A673 (cell line): Measurements from ENCODE around the gene METTL22. TPM values are rescaled to one million over a fixed set of nuclear protein-coding genes. Genes with fewer than 3 reads are reported as not detected.
A peak's percentile ranks its signal among the peaks of the same experiment; 100 is the strongest.

ENCODE experiments used
- BruUV-seq: library from RNA; stranded (reverse); fragments of 400-500 nt; replicated peaks from 2 replicates; lab custom pipeline; 2021; lab: Mats Ljungman, UMichigan
- CTCF ChIA-PET: fragments of 300-600 bp; sonication (Branson Sonifier 250); formaldehyde crosslinking; loops from one replicate; lab custom pipeline; 2022; ENCODE audit warnings: antibody characterized with exemption; lab: Charles Lee
- POLR2A ChIA-PET: fragments of 300-600 bp; sonication (Branson Sonifier 250); formaldehyde crosslinking; loops from one replicate; lab custom pipeline; 2022; ENCODE audit warnings: antibody characterized with exemption; ENCODE audit not compliant: low non-redundant PET; lab: Charles Lee
- DNase-seq: peaks from one replicate; pipeline ENCODE4 v3.0.0-alpha.2; 2015; ENCODE audit warnings: low spot score
- H3K27ac ChIP-seq: fragments of 200-600 bp; sonication (generic); 2 replicates; pipeline ENCODE4 v1.5.1; 2016; ENCODE audit warnings: mixed run types, low read depth, mild to moderate bottlenecking, mixed read lengths, antibody characterized with exemption, low read length; ENCODE audit not compliant: poor library complexity, severe bottlenecking
- H3K27me3 ChIP-seq: fragments of 200-600 bp; sonication (generic); replicated peaks from 2 replicates; pipeline ENCODE4 v1.6.1; 2017; ENCODE audit warnings: mixed run types, low read depth, mild to moderate bottlenecking, mixed read lengths, antibody characterized with exemption, low read length; ENCODE audit not compliant: insufficient read depth, poor library complexity
- H3K36me3 ChIP-seq: fragments of 200-600 bp; sonication (generic); 2 replicates; pipeline ENCODE4 v1.6.1; 2016; ENCODE audit warnings: mixed run types, mild to moderate bottlenecking, mixed read lengths, antibody characterized with exemption, low read length; ENCODE audit not compliant: insufficient read depth, poor library complexity, severe bottlenecking
- H3K4me1 ChIP-seq: fragments of 200-600 bp; sonication (generic); 2 replicates; pipeline ENCODE4 v1.6.1; 2017; ENCODE audit warnings: mixed run types, mild to moderate bottlenecking, mixed read lengths, antibody characterized with exemption, low read length; ENCODE audit not compliant: insufficient read depth, poor library complexity, severe bottlenecking
- H3K4me3 ChIP-seq: fragments of 200-600 bp; sonication (generic); 2 replicates; pipeline ENCODE4 v1.5.1; 2016; ENCODE audit warnings: low read depth, mixed run types, mild to moderate bottlenecking, mixed read lengths, low read length; ENCODE audit not compliant: poor library complexity, severe bottlenecking
- H3K9me3 ChIP-seq: fragments of 200-600 bp; sonication (generic); 2 replicates; pipeline ENCODE4 v1.6.1; 2016; ENCODE audit warnings: mixed run types, low read depth, mild to moderate bottlenecking, mixed read lengths, antibody characterized with exemption, low read length; ENCODE audit not compliant: poor library complexity, severe bottlenecking
- CTCF ChIP-seq: fragments of 300-800, 200-600 bp; sonication (generic); conservative IDR thresholded peaks from 2 replicates; pipeline ENCODE4 v1.5.1; 2017; ENCODE audit warnings: low read depth, mild to moderate bottlenecking, antibody characterized with exemption, low read length, moderate library complexity, mixed read lengths
- EZH2 ChIP-seq: fragments of 200-600 bp; sonication (generic); IDR thresholded peaks from 2 replicates; pipeline ENCODE4 v1.6.1; 2017; ENCODE audit warnings: borderline replicate concordance, low read depth, mild to moderate bottlenecking, mixed read lengths, antibody characterized with exemption, low read length; ENCODE audit not compliant: poor library complexity, severe bottlenecking
- intact Hi-C: fragments of 100-400 bp; cut with micrococcal nuclease; formaldehyde crosslinking; loops from one replicate; pipeline ENCODE4 v1.10.0; 2022; ENCODE audit not compliant: unreplicated experiment
- total RNA-seq: library from RNA; stranded (reverse); gene quantifications from 2 replicates; pipeline ENCODE4 v1.2.3, GENCODE V29; 2021

The METTL22 gene
- total RNA-seq, 1 experiment from 2014 or later: 91.2 TPM

- Histone ChIP-seq H3K9me3 (no peaks in the 10 kb centered on the region), H3K4me1 (no peaks in the 10 kb centered on the region), H3K36me3 (peaks cover 87% of the 10 kb centered on the region), H3K27ac (peak overlapping the region; percentile 37), H3K4me3 (no peak overlapping the region), H3K27me3 (no peaks in the 10 kb centered on the region)
- intact Hi-C loops: no loop called here
- CTCF ChIA-PET: no interaction called here
- TF ChIP-seq CTCF: no peak
- TF ChIP-seq EZH2: no peak
- BruUV-seq: no TSS peak
- POLR2A ChIA-PET: no interaction called here
- no peak for DNase-seq
Measured at GRCh38 chr16:8644211-8645140, 23.0 kb downstream of the METTL22 start.

GRCh38 chr16:8645141-8645521 is 23.6 kb downstream of the METTL22 start:
- H3K36me3 ChIP-seq: peaks cover 83% of the 10 kb centered on the region
- TF ChIP-seq CTCF: no peak
- no peak for TF ChIP-seq EZH2

GRCh38 chr16:8645831-8646230 is 24.3 kb downstream of the METTL22 start:
- intact Hi-C loops: no loop called here
- Histone ChIP-seq H3K9me3 (no peaks in the 10 kb centered on the region), H3K27me3 (no peaks in the 10 kb centered on the region), H3K4me1 (no peaks in the 10 kb centered on the region), H3K36me3 (peaks cover 82% of the 10 kb centered on the region), H3K4me3 (no peak overlapping the region), H3K27ac (no peak overlapping the region)
- POLR2A ChIA-PET: interaction anchor here (0.6 kb wide), 1 partner anchor 30 kb away, joined by 5 read pairs; no protein-coding TSS in a partner anchor
- CTCF ChIA-PET: interaction anchor here (0.5 kb wide), 1 partner anchor 80 kb away, joined by 5 read pairs; no protein-coding TSS in a partner anchor
- TF ChIP-seq EZH2 (no peak), CTCF (no peak)
- BruUV-seq: no TSS peak
- no peak for DNase-seq

More at GRCh38 chr16:8645141-8645521, 23.6 kb downstream of the METTL22 start:
- no peak for DNase-seq
- Histone ChIP-seq H3K9me3 (no peaks in the 10 kb centered on the region), H3K4me1 (no peaks in the 10 kb centered on the region), H3K27ac (peak overlapping the region; percentile 37), H3K4me3 (no peak overlapping the region), H3K27me3 (no peaks in the 10 kb centered on the region)
- CTCF ChIA-PET: no interaction called here
- no TSS peak for BruUV-seq
- POLR2A ChIA-PET: no interaction called here
- intact Hi-C loops: no loop called here
